HFFc6 (cell line): ENCODE results near the gene AP5B1. TPM values are rescaled to one million over a fixed set of nuclear protein-coding genes. Genes with fewer than 3 reads are reported as not detected.

Source experiments
- DNase-seq: peaks from one replicate; pipeline ENCODE4 v3.0.0-alpha.2; 2018
- H3K27ac Mint-ChIP-seq: 2 replicates; pipeline ENCODE4 v1.8.0; 2020; ENCODE audit warnings: mild to moderate bottlenecking, mixed read lengths
- H3K27me3 Mint-ChIP-seq: 2 replicates; pipeline ENCODE4 v1.8.0; 2021; ENCODE audit warnings: mild to moderate bottlenecking, moderate library complexity, mixed read lengths; ENCODE audit not compliant: insufficient read depth
- H3K36me3 Mint-ChIP-seq: 2 replicates; pipeline ENCODE4 v1.8.0; 2021; ENCODE audit warnings: low read depth, mixed read lengths
- H3K4me1 Mint-ChIP-seq: 2 replicates; pipeline ENCODE4 v1.8.0; 2020; ENCODE audit warnings: low read depth, mixed read lengths
- H3K4me3 Mint-ChIP-seq: 2 replicates; pipeline ENCODE4 v1.8.0; 2020; ENCODE audit warnings: mild to moderate bottlenecking, moderate library complexity, mixed read lengths
- H3K9me3 Mint-ChIP-seq: 2 replicates; pipeline ENCODE4 v1.8.0; 2020; ENCODE audit warnings: mild to moderate bottlenecking, mixed read lengths
- total RNA-seq, 6 experiments: library from RNA; stranded (reverse); fragmentation: NEBNext Ultra II Directional; extraction: Animal tissue kit (Norgen Biotek cat#: 25700); gene quantifications; 2 replicates in 1 of 6; 3 replicates in 5 of 6; pipeline ENCODE4 v1.2.3, GENCODE V29; 2021
- TF ChIP-seq, protein P1 (sequence below): fragments of 200-600 bp; sonication (generic); IDR thresholded peaks from 2 replicates; pipeline ENCODE4 v1.5.0; 2021; ENCODE audit warnings: antibody characterized with exemption, mild to moderate bottlenecking

The AP5B1 gene
- total RNA-seq, 6 experiments from 2014 or later = 8.7 to 11.1 (median 9.5) TPM

DNA sequence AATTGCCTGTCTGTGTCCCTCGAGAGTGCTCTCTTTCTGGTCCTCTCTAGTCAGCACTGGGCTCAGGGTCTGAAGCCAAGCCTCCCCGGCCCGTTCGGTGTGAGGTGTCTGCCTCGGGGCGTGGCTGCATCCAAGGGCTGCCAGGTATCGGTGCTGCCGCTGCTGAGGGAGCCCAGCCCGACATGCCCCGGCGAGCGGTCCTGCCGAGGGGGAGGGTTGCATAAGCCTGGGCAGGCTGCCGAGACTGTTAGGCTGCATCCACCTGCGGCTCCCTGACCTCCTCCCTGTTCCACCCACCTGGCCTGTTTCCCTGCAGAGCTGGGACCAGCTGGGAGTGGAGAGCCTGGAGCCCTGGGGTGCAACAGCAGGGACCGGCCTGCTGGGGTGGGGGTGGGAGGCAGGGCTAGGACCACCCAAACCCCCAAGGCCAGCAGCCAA lies 12.4 kb upstream of the AP5B1 start:
- Mint-ChIP-seq H3K4me3 (no peak overlapping the region), H3K36me3 (no peaks in the 10 kb centered on the region), H3K27ac (no peak overlapping the region), H3K27me3 (peaks cover 20% of the 10 kb centered on the region), H3K4me1 (peaks cover 17% of the 10 kb centered on the region; the same call in 1 of the 2 replicates), H3K9me3 (no peaks in the 10 kb centered on the region)
- DNase-seq = no peak
- TF ChIP-seq, protein P1, sequence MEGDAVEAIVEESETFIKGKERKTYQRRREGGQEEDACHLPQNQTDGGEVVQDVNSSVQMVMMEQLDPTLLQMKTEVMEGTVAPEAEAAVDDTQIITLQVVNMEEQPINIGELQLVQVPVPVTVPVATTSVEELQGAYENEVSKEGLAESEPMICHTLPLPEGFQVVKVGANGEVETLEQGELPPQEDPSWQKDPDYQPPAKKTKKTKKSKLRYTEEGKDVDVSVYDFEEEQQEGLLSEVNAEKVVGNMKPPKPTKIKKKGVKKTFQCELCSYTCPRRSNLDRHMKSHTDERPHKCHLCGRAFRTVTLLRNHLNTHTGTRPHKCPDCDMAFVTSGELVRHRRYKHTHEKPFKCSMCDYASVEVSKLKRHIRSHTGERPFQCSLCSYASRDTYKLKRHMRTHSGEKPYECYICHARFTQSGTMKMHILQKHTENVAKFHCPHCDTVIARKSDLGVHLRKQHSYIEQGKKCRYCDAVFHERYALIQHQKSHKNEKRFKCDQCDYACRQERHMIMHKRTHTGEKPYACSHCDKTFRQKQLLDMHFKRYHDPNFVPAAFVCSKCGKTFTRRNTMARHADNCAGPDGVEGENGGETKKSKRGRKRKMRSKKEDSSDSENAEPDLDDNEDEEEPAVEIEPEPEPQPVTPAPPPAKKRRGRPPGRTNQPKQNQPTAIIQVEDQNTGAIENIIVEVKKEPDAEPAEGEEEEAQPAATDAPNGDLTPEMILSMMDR = no peak

DNA sequence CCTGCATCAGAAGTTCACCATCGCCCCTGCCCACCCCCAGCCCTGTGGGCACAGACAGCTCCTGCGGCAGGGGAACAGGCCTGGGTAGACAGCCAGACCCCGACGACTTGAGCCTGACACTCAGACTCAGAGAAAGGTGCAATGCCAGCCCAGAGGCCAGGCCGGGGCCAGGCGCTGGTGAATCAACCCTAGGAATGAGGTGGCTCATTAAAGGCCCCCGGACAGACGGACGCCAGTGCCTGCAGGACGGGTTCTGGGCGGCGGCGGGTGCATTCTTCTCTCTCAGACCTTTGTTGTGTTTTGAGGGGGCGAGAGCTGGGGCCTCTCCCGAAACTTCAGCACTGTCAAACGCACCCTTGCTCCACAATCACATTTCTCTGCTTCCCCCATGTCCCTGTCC lies 11.7 kb upstream of the AP5B1 start:
- Mint-ChIP-seq H3K36me3 (no peaks in the 10 kb centered on the region), H3K4me3 (no peak overlapping the region), H3K9me3 (no peaks in the 10 kb centered on the region), H3K27me3 (peaks cover 24% of the 10 kb centered on the region), H3K4me1 (peaks cover 17% of the 10 kb centered on the region; the same call in 1 of the 2 replicates), H3K27ac (no peak overlapping the region)
- TF ChIP-seq, protein P1 = no peak
- no peak for DNase-seq

DNA sequence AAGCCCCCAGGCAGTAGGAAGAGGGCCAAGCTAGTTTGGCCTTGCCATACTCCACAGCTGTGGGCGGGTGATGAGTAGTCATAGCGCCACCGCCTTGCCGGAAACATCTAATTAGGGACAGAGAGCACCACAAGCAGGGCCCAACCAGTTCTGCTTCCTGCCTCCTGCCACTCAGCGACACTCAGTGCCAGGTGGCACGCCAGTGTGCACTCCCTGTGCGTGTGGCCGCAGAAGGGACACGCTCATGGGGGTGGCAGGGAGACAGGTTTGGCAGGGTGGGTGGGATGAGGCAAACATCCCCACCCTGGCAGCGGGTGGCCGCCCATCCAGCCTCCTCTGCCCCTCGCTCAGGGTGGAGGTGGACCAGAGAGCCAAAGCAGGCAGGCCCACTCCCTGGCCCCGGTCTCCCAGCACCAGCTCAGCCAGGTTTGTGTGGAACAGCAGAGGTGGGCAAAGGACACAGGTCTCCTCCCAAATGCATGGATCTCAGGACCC lies 11.0 kb upstream of the AP5B1 start:
- TF ChIP-seq, protein P1 = no peak
- no peak overlapping the region for H3K4me3 Mint-ChIP-seq
- H3K27me3 Mint-ChIP-seq = peaks cover 24% of the 10 kb centered on the region
- DNase-seq = peak; percentile 45
- H3K4me1 Mint-ChIP-seq = peaks cover 17% of the 10 kb centered on the region; the same call in 1 of the 2 replicates
- H3K27ac Mint-ChIP-seq = no peak overlapping the region
- no peaks in the 10 kb centered on the region for H3K36me3 Mint-ChIP-seq
- H3K9me3 Mint-ChIP-seq = no peaks in the 10 kb centered on the region

DNA sequence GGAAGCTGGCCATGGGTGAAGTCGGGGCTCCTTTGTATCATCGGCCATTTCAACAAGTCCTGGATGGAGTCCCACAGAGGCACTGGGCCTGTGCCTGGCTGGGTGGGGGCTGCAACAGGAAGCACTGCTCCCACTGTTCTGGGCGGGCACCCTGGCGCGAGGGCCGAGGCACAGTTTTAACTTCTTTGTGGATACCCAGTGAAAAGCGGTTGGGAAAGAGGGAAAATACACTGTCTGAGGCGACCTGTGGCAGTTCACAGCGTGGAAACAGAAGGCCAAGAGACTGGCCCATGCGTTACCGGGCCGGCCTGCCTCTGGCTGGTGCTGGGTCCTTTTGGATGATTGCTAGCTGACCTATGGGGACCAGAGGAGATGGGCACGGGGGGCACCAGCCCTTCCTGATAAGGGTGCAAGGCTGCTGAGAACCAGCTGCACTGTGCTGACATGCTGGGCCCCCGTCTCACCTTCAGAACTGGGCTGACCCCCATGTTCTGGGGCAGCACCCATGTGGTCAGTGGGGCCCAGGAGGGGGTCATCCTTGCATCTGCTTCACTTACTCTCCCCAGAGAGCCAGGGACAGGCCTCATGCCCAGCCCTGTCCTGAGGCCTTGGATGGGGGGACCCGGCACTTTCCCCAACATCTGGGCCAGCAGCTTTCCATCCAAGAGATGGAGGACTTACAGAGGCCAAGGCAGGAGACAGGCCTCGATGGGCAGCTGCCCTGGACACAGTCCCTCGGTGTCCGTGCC lies 10.3 kb upstream of the AP5B1 start:
- no peak for DNase-seq
- H3K27ac Mint-ChIP-seq = no peak overlapping the region
- no peaks in the 10 kb centered on the region for H3K36me3 Mint-ChIP-seq
- H3K27me3 Mint-ChIP-seq = peaks cover 19% of the 10 kb centered on the region
- TF ChIP-seq, protein P1 = no peak
- H3K4me3 Mint-ChIP-seq = no peak overlapping the region
- no peaks in the 10 kb centered on the region for H3K9me3 Mint-ChIP-seq
- peaks cover 17% of the 10 kb centered on the region; the same call in 1 of the 2 replicates for H3K4me1 Mint-ChIP-seq

DNA sequence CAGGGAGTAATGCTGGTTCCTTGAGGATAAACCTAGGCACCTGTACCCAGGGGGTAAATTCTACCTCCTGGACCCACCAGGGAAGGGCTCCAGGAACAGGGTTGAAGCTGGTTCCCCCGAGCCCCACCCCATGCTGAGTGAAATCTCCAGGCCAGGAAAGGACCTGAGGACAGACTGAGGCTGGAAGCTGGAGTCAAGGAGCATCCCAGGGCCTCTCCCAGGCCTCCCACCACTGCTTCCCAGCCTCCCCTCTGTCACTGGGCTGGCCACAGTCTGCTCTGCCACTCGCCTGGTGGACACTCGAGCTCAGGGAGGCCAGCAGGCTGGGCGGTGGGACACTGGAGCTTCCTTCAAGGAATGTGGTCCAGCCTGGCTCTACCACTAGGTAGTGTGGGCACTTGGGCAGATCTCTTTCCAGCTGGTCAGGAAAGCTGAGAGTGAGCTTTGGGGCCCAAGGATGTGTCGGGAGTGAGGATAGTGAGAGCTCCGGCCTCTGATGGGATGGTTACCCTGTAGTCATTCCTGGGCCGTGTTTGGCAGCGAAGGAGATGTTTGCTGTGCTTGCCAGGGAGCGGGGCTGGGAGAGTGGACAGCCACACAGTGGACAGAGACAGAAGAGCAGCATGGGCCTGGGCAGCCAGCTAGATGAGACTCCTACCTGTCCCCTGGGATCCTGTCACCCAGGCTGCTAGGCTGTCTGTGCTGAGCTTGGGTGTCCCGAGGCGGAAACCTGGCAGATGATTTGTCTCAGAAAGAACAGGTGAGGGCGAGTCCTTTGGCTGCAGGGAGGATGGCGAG lies 9.5 kb upstream of the AP5B1 start:
- H3K27ac Mint-ChIP-seq = no peak overlapping the region
- H3K36me3 Mint-ChIP-seq = no peaks in the 10 kb centered on the region
- H3K9me3 Mint-ChIP-seq = no peaks in the 10 kb centered on the region
- peaks cover 27% of the 10 kb centered on the region for H3K27me3 Mint-ChIP-seq
- no peak for DNase-seq
- TF ChIP-seq, protein P1 = no peak
- no peak overlapping the region for H3K4me3 Mint-ChIP-seq
- H3K4me1 Mint-ChIP-seq = peaks cover 17% of the 10 kb centered on the region; the same call in 1 of the 2 replicates
